ENCODE data around the gene LCN9.

GRCh38 chr9:135659252-135659651 is 3.9 kb upstream of the LCN9 start:
- no peak for TF ChIP-seq CTCF (IDR thresholded peaks at IDR 0.05)
- no peak for TF ChIP-seq EP300 (IDR thresholded peaks at IDR 0.05; ENCODE audit: low read depth)

Data from transverse colon (tissue), 3 donors.